NCI-H146 treated with DMSO at 0.1 percent for 48 hours (cell line): Measurements from ENCODE around the gene ZNF608.
A peak's percentile ranks its signal among the peaks of the same experiment; 100 is the strongest.

Experiments used
- DNase-seq: peaks from one replicate; lab custom pipeline; 2025; ENCODE audit not compliant: unreplicated experiment; lab: John Stamatoyannopoulos, UW

ZNF608 gene

GRCh38 chr5:124745928-124746915 is at the start of gene ZNF608:
ZNF608 (minus strand) TSS chr5:124746639; CDS start chr5:124744989, 1,650 bp downstream.
- no peak for DNase-seq

DNA sequence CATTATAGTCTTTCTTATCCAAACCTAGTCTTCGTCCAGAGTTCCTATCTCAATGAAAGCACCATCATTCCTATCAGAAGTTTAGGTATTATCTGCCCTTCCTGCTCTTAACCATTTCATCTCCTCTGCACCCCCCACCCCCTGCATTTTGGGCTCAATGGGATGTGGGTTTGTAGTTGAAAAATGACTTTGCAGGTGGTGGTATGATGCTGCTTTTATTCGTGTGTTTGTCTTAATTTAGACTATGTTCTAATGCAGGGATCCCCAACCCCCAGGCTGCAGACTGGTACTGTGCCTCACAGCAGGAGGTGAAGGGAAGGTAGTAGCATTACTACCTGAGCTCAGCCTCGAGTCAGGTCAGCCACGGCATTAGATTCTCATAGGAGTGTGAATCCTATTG is 49.4 kb upstream of the ZNF608 start:
- no peak for DNase-seq

- no peak for DNase-seq
These were observed 44.7 kb upstream of the ZNF608 start for GRCh38 chr5:124790895-124791732.

GRCh38 chr5:124790301-124790894 is 44.0 kb upstream of the ZNF608 start:
- DNase-seq: no peak

GRCh38 chr5:124789104-124789605 is 42.7 kb upstream of the ZNF608 start:
- DNase-seq: no peak

DNA sequence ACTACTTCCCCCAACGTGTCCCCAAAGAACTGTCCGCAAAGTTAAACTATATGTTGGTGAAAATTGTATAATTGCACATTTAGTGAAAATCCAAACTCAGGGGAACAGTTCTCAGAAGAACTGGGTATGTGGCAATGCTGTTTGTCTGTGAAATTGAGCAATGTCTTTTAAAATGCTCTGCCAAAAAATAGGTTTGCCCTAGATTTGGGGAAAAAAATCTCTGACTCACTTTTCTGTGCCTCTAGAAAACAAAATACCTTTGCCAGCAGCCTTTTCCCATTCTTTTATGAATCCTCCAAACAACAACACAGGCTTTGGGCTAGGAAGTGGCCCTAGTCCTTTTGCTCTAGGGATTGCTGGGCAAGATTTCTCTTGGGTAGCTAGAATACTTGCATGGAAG is 37.4 kb upstream of the ZNF608 start:
- no peak for DNase-seq

- DNase-seq: no peak
These were observed 36.8 kb upstream of the ZNF608 start for GRCh38 chr5:124783285-124783684.

DNA sequence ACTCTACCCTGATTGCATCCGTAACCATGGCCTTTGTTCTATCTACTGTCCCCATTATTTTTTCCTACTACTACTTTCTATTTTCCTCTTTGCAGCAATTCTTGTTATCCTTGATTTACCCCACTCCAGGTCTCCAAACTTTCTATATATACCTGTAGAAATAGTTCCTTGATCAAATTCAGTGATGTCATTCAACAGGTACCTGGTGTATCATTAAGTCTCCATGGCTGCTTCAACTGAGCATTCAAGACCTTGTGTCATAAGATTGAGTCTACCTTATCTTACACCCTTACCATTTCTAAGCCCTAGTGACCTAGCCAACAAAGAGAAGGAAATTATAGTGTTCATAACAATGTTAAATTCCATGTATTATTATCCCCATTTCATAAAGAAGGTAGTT is 35.8 kb upstream of the ZNF608 start:
- DNase-seq: no peak

GRCh38 chr5:124780011-124780410 is 33.6 kb upstream of the ZNF608 start:
- no peak for DNase-seq

GRCh38 chr5:124773315-124774311 is 27.2 kb upstream of the ZNF608 start:
- DNase-seq: no peak

GRCh38 chr5:124772457-124773200 is 26.2 kb upstream of the ZNF608 start:
- DNase-seq: no peak

GRCh38 chr5:124771761-124772160 is 25.3 kb upstream of the ZNF608 start:
- DNase-seq: no peak

- peak; percentile 80 for DNase-seq
These were observed 18.7 kb upstream of the ZNF608 start for GRCh38 chr5:124764992-124765611.

- DNase-seq: no peak
These were observed 18.1 kb upstream of the ZNF608 start for GRCh38 chr5:124764585-124764984.

DNA sequence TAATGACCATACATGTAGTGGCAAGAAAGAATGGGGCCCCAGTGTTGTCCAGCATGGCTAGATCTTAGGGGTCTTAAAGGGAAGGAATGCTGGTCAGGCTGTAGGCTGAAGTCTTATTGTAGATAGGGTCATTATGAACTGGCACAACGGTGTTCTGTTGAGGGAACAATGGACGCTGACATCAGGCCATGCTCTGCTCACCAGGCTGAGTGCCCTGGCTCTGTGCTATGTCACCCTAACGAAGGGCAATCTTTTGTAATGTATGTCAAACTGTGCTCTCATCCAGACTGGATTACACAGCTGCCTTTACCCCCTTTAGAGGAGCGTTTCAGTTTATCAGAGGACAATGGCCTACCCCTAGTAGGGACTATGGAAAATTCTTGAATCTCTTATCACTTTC is 14.6 kb upstream of the ZNF608 start:
- peak; percentile 29 for DNase-seq

DNA sequence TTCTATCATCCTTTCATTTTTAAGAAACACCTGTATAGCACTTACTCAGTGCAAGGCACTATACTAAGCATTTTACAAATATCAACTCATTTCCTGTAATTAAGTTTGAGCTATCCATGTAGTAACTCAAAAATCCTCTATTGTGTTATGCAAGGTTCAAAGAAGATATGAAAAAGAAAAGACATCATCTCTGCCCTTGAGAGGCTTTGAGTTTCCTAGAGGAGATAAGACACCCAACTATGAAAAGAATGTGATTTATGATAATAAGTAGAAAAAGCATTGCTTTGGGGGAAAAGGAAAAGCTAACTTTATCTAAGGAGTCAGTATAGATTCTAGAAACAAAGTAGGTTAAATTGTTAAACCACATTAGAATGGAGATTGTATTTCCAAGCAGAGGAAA is 14.2 kb upstream of the ZNF608 start:
- no peak for DNase-seq

DNA sequence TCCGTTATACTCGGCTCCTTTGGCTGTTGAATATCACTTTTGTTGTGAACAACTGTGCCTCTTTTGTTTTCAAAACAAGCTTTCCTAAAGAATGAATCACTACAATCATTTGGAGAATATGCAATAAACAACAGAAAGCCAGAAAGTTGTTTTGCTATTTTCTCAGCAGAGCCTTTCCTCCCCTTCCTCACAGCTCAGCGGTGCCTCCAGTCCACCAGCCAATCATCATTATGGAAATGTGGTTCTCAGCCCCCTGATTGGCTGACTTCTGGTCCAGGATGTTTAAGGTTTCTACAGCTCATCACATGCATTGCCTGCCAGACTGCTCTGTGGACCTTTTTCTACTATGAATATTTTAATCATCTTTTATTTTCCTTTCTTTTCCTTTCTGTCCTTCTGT is 9.1 kb upstream of the ZNF608 start:
- DNase-seq: no peak

DNA sequence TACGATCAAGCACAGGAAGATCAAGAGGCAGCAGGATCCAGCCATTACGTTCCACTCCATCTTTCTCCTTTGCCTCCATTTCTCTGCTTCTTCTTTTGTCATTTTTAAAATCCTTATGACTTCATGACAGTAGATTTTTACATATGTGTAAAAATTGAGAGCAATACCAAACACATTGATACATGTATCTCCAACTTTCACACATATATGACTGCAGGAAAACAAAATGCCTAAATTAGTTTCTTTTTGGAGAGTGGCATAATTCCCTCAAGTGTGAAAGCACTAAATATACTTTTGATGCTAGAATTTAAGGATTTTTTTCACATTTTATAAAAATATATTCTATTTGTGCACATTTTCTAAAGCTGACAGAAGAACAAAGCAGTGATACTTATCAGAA is 8.6 kb upstream of the ZNF608 start:
- DNase-seq: no peak
